A549 (cell line): Measurements from ENCODE around the gene PRTN3. TPM values are rescaled to one million over a fixed set of nuclear protein-coding genes. Genes with fewer than 3 reads are reported as not detected.
A peak's percentile ranks its signal among the peaks of the same experiment; 100 is the strongest.

Experiments
- ATAC-seq, 2 experiments: fragments of 200-7000 bp in 1 of 2; fragments of >200 bp in 1 of 2; cut with Nextera tagmentation in 1 of 2; cut with Tn5 transposase in 1 of 2; 3 replicates each; pipeline versions ENCODE4 v1.8.0 to v1.9.1; 2018 to 2020; ENCODE audit warnings: mild to moderate bottlenecking in 1 of 2, moderate library complexity in 1 of 2
- CTCF ChIA-PET: fragments of 300-600 bp; sonication (Branson Sonifier 250); formaldehyde crosslinking; extraction: SDS; loops from one replicate; lab custom pipeline; 2021; ENCODE audit warnings: antibody characterized with exemption, inconsistent platforms; lab: Yijun Ruan, JAX
- POLR2A ChIA-PET: fragments of 350-600 bp; formaldehyde crosslinking; extraction: SDS; loops from one replicate; lab custom pipeline; 2021; ENCODE audit warnings: antibody characterized with exemption, inconsistent platforms; lab: Yijun Ruan, JAX
- DNase-seq, 2 experiments: peaks; one replicate each; pipeline versions ENCODE4 v3.0.0 to v3.0.0-alpha.2; 2011 to 2016; ENCODE audit warnings: low read depth in 1 of 2, low spot score in 1 of 2
- FAIRE-seq: peaks from 2 replicates; lab custom pipeline; 2011; peaks lifted over from hg19 to GRCh38; lab: Jason Lieb, UNC
- H3K27ac ChIP-seq, 2 experiments: fragments of >200 bp; sonication (Bioruptor Twin); formaldehyde crosslinking; 3 replicates each; pipeline ENCODE4 v1.5.1; 2016 to 2017
- H3K4me1 ChIP-seq: fragments of >200 bp; sonication (Bioruptor Twin); formaldehyde crosslinking; 3 replicates; pipeline ENCODE4 v1.6.1; 2016
- H3K4me2 ChIP-seq: fragments of >200 bp; sonication (Bioruptor Twin); formaldehyde crosslinking; 3 replicates; pipeline ENCODE4 v1.6.1; 2016
- H3K4me3 ChIP-seq: fragments of >200 bp; sonication (Bioruptor Twin); formaldehyde crosslinking; 3 replicates; pipeline ENCODE4 v1.5.1; 2016
- H3K9me3 ChIP-seq: fragments of >200 bp; sonication (Bioruptor Twin); formaldehyde crosslinking; 3 replicates; pipeline ENCODE4 v1.6.1; 2016
- ATOH8 ChIP-seq: fragments of 250-450 bp; sonication (Bioruptor Pico); IDR thresholded peaks from 2 replicates; pipeline ENCODE4 v1.5.0; 2020; ENCODE audit warnings: low read depth, mild to moderate bottlenecking, moderate library complexity
- CBX2 ChIP-seq: fragments of 200-600 bp; sonication (generic); IDR thresholded peaks from 2 replicates; pipeline ENCODE4 v1.6.1; 2016; ENCODE audit warnings: low read depth, mild to moderate bottlenecking, borderline replicate concordance
- CEBPB ChIP-seq, 2 experiments: fragments of >200 bp in 1 of 2; sonication (Bioruptor Twin) in 1 of 2; formaldehyde crosslinking in 1 of 2; IDR thresholded peaks; 2 replicates each; pipeline ENCODE4 v1.6.1; 2012 to 2016
- CHD2 ChIP-seq: fragments of 150-350 bp; IDR thresholded peaks from 2 replicates; pipeline ENCODE4 v1.6.1; 2014; ENCODE audit warnings: low read length; ENCODE audit not compliant: partially characterized antibody
- CTCF ChIP-seq: fragments of >200 bp; sonication (Bioruptor Twin); formaldehyde crosslinking; IDR thresholded peaks from 3 replicates; pipeline ENCODE4 v1.5.1; 2016
- E2F6 ChIP-seq: IDR thresholded peaks from 2 replicates; pipeline ENCODE4 v1.6.1; 2012; ENCODE audit warnings: low read depth, borderline replicate concordance
- FOSB ChIP-seq: fragments of 250-450 bp; sonication (Bioruptor Pico); IDR thresholded peaks from 2 replicates; pipeline ENCODE4 v1.5.0; 2020; ENCODE audit warnings: mild to moderate bottlenecking, moderate library complexity
- FOXS1 ChIP-seq: fragments of 250-450 bp; sonication (Bioruptor Pico); IDR thresholded peaks from 2 replicates; pipeline ENCODE4 v1.5.0; 2020; ENCODE audit warnings: mild to moderate bottlenecking, moderate library complexity
- HEYL ChIP-seq: fragments of 250-450 bp; sonication (Bioruptor Pico); IDR thresholded peaks from 2 replicates; pipeline ENCODE4 v1.8.0; 2021; ENCODE audit warnings: mild to moderate bottlenecking, moderate library complexity
- HMGXB4 ChIP-seq: fragments of 250-450 bp; sonication (Bioruptor Pico); IDR thresholded peaks from 2 replicates; pipeline ENCODE4 v1.5.0; 2021; ENCODE audit warnings: mild to moderate bottlenecking, moderate library complexity, borderline replicate concordance
- JUN ChIP-seq, 2 experiments: fragments of >200 bp; sonication (Bioruptor Twin); formaldehyde crosslinking; IDR thresholded peaks; 2 replicates in 1 of 2; 3 replicates in 1 of 2; pipeline ENCODE4 v1.6.1; 2016 to 2017
- KDM1A ChIP-seq: fragments of 200-600 bp; sonication (generic); IDR thresholded peaks from 2 replicates; pipeline ENCODE4 v1.6.1; 2016; ENCODE audit warnings: low read depth, mild to moderate bottlenecking
- NFE2L2 ChIP-seq: fragments of 150-350 bp; conservative IDR thresholded peaks from 2 replicates; pipeline ENCODE4 v1.6.1; 2014; ENCODE audit warnings: low read length
- NPAS2 ChIP-seq: fragments of 250-450 bp; sonication (Bioruptor Pico); IDR thresholded peaks from 2 replicates; pipeline ENCODE4 v1.8.0; 2022; ENCODE audit warnings: mild to moderate bottlenecking, moderate library complexity, borderline replicate concordance
- PHF8 ChIP-seq: fragments of 200-600 bp; sonication (generic); IDR thresholded peaks from 2 replicates; pipeline ENCODE4 v1.6.1; 2016; ENCODE audit warnings: low read depth, mild to moderate bottlenecking, antibody characterized with exemption, moderate library complexity, borderline replicate concordance
- POLR2AphosphoS2 ChIP-seq: conservative IDR thresholded peaks from 2 replicates; pipeline ENCODE4 v1.6.1; 2012; ENCODE audit warnings: low read length, improper control_type of control experiment, inconsistent platforms
- RARB ChIP-seq: fragments of 250-450 bp; sonication (Bioruptor Pico); IDR thresholded peaks from 2 replicates; pipeline ENCODE4 v1.8.0; 2021; ENCODE audit warnings: mild to moderate bottlenecking, moderate library complexity
- RNF2 ChIP-seq: fragments of 200-600 bp; sonication (generic); IDR thresholded peaks from 2 replicates; pipeline ENCODE4 v1.6.1; 2016; ENCODE audit warnings: low read depth, mild to moderate bottlenecking, antibody characterized with exemption, moderate library complexity, borderline replicate concordance
- SREBF2 ChIP-seq: fragments of 450-650 bp; IDR thresholded peaks from 2 replicates; pipeline ENCODE4 v1.6.1; 2014; ENCODE audit warnings: mild to moderate bottlenecking, moderate library complexity
- TFCP2L1 ChIP-seq: fragments of 250-450 bp; sonication (Bioruptor Pico); IDR thresholded peaks from 2 replicates; pipeline ENCODE4 v1.5.0; 2021; ENCODE audit warnings: mild to moderate bottlenecking
- ZSCAN20 ChIP-seq: fragments of 250-450 bp; sonication (Bioruptor Pico); IDR thresholded peaks from 2 replicates; pipeline ENCODE4 v1.8.0; 2022; ENCODE audit warnings: mild to moderate bottlenecking, moderate library complexity
- WGBS: methylation state at CpG from one replicate; pipeline ENCODE4 v1.1.6; 2017; ENCODE audit errors: missing lambda C conversion rate; 5-methylcytosine and 5-hydroxymethylcytosine counted together
- polyA plus RNA-seq, 4 experiments: library from polyadenylated mRNA; depleted of rRNA in 3 of 4; stranded (reverse); fragments of >200 nt; fragmentation: RNase III in 1 of 4; extraction: RNeasy Plus Mini Kit Qiagen cat#74134 plus additional on column Dnase treatment in 1 of 4; gene quantifications; 2 replicates in 3 of 4; 3 replicates in 1 of 4; pipeline ENCODE4 v1.2.3, GENCODE V29; 2011 to 2017

The PRTN3 gene
- polyA plus RNA-seq, 2 of the 4 experiments (the other 2 are of a cell fraction): 0.21 to 0.39 TPM

- CTCF ChIA-PET: no interaction called here
- whole genome bisulfite sequencing: 91% methylated on average over 24 of the region's 49 CpGs
- POLR2A ChIA-PET: no interaction called here
- no peak overlapping the region for H3K27ac ChIP-seq
- no peak for TF ChIP-seq CHD2
- peak; percentile 31; the same call in 1 of the 2 replicates for TF ChIP-seq POLR2AphosphoS2
- no peaks in the 10 kb centered on the region for H3K9me3 ChIP-seq
- H3K4me1 ChIP-seq: no peaks in the 10 kb centered on the region
- H3K4me2 ChIP-seq: no peak overlapping the region
- ATAC-seq (peak; percentile 9 to 17; a peak in 4 of 6 replicates), FAIRE-seq (no peak), DNase-seq (no peak)
- no peak overlapping the region for H3K4me3 ChIP-seq
These were observed 26.4 kb upstream of the PRTN3 start for GRCh38 chr19:814152-815078.

- CTCF ChIA-PET: interaction anchor here (1.1 kb wide), 1 partner anchor 16 kb away, joined by 4 read pairs; no protein-coding TSS in a partner anchor
- FAIRE-seq: no peak
- POLR2A ChIA-PET: no interaction called here
- Histone ChIP-seq H3K27ac (no peak overlapping the region), H3K4me1 (no peaks in the 10 kb centered on the region), H3K9me3 (no peaks in the 10 kb centered on the region), H3K4me2 (no peak overlapping the region), H3K4me3 (no peak overlapping the region)
- no peak for TF ChIP-seq CBX2
- no peak for TF ChIP-seq RARB
- no peak for TF ChIP-seq PHF8
- no peak for TF ChIP-seq TFCP2L1 (CRISPR knock-in tag)
- no peak for TF ChIP-seq NFE2L2
- TF ChIP-seq CEBPB (IDR thresholded peaks at IDR 0.05): no peak
- no peak; the same call in 1 of the 2 replicates for TF ChIP-seq POLR2AphosphoS2
- no peak for TF ChIP-seq FOXS1 (CRISPR knock-in tag)
- no peak for TF ChIP-seq KDM1A
- TF ChIP-seq CTCF: no peak
- no peak for TF ChIP-seq ZSCAN20 (CRISPR knock-in tag)
- TF ChIP-seq NPAS2 (CRISPR knock-in tag): no peak
- TF ChIP-seq E2F6: no peak
- no peak for TF ChIP-seq SREBF2
- no peak for TF ChIP-seq HEYL (CRISPR knock-in tag)
- TF ChIP-seq FOSB (CRISPR knock-in tag): no peak
- no peak for TF ChIP-seq RNF2
- no peak for TF ChIP-seq HMGXB4 (CRISPR knock-in tag)
- no peak for TF ChIP-seq ATOH8
- TF ChIP-seq JUN (IDR thresholded peaks at IDR 0.05): no peak
- no peak for DNase-seq
- WGBS: 94% methylated on average over 17 of the region's 47 CpGs
- ATAC-seq: peak; percentile 20 to 28
These were observed 25.6 kb upstream of the PRTN3 start for GRCh38 chr19:815079-815774.
